CD4-positive, alpha-beta memory T cell (primary cell): Measurements from ENCODE around the gene GLMP. TPM values are rescaled to one million over a fixed set of nuclear protein-coding genes. Genes with fewer than 3 reads are reported as not detected.

Experiments used
- CTCF ChIA-PET: fragments of 350-600 bp; sonication (Branson Sonifier 250); formaldehyde crosslinking; loops from one replicate; lab custom pipeline; 2021; ENCODE audit warnings: inconsistent platforms; ENCODE audit not compliant: partially characterized antibody; lab: Charles Lee
- POLR2A ChIA-PET: fragments of 350-600 bp; sonication (Branson Sonifier 250); formaldehyde crosslinking; loops from one replicate; lab custom pipeline; 2021; ENCODE audit not compliant: partially characterized antibody; lab: Charles Lee
- DNase-seq, 5 donors: peaks; one replicate each; pipeline versions ENCODE4 v3.0.0 to v3.0.0-alpha.2; 2020 to 2022; ENCODE audit warnings: mixed read lengths in 1 of 5
- H3K27ac ChIP-seq: one replicate; pipeline ENCODE4 v1.7.0; 2013; ENCODE audit warnings: low read depth, low read length
- H3K27me3 ChIP-seq: 2 replicates; pipeline ENCODE4 v1.7.0; 2013; ENCODE audit warnings: mild to moderate bottlenecking, low read length, moderate library complexity; ENCODE audit not compliant: insufficient read depth
- H3K36me3 ChIP-seq: 2 replicates; pipeline ENCODE4 v1.7.0; 2013; ENCODE audit warnings: mild to moderate bottlenecking, low read length, moderate library complexity; ENCODE audit not compliant: insufficient read depth
- H3K4me1 ChIP-seq: 2 replicates; pipeline ENCODE4 v1.7.0; 2013; ENCODE audit warnings: mild to moderate bottlenecking, low read length, moderate library complexity; ENCODE audit not compliant: insufficient read depth
- H3K4me3 ChIP-seq, 2 donors: one replicate each; pipeline ENCODE4 v1.7.0; 2013; ENCODE audit warnings: low read length in 2 of 2, mild to moderate bottlenecking in 1 of 2
- H3K9me3 ChIP-seq, 2 donors: one replicate each; pipeline ENCODE4 v1.7.0; 2013; ENCODE audit warnings: low read length in 2 of 2, control low read depth in 1 of 2; ENCODE audit not compliant: control insufficient read depth in 1 of 2
- H3K27ac Mint-ChIP-seq, 7 donors: one replicate each; pipeline ENCODE4 v1.8.0; 2020 to 2021; ENCODE audit warnings: mixed read lengths in 7 of 7, mild to moderate bottlenecking in 6 of 7, inconsistent platforms in 3 of 7, moderate library complexity in 3 of 7
- H3K27me3 Mint-ChIP-seq, 2 donors: one replicate each; pipeline ENCODE4 v1.8.0; 2020 to 2021; ENCODE audit warnings: mixed read lengths in 2 of 2
- H3K36me3 Mint-ChIP-seq, 2 donors: one replicate each; pipeline ENCODE4 v1.8.0; 2020 to 2021; ENCODE audit warnings: mixed read lengths in 2 of 2, inconsistent platforms in 1 of 2, mild to moderate bottlenecking in 1 of 2
- H3K4me1 Mint-ChIP-seq, 4 donors: one replicate each; pipeline ENCODE4 v1.8.0; 2020 to 2021; ENCODE audit warnings: mixed read lengths in 4 of 4, mild to moderate bottlenecking in 1 of 4
- H3K4me3 Mint-ChIP-seq, 8 donors: one replicate each; pipeline ENCODE4 v1.8.0; 2020 to 2021; ENCODE audit warnings: mixed read lengths in 8 of 8, mild to moderate bottlenecking in 7 of 8, moderate library complexity in 6 of 8, inconsistent platforms in 3 of 8
- H3K9me3 Mint-ChIP-seq, 8 donors: one replicate each; pipeline ENCODE4 v1.8.0; 2020 to 2021; ENCODE audit warnings: mixed read lengths in 8 of 8, mild to moderate bottlenecking in 5 of 8, inconsistent platforms in 3 of 8, moderate library complexity in 1 of 8
- intact Hi-C: fragments of 100-400 bp; cut with micrococcal nuclease; formaldehyde crosslinking; loops from one replicate; pipeline ENCODE4 v1.15.1; 2023
- polyA plus RNA-seq, 2 donors: library from polyadenylated mRNA; unstranded; fragments of 300-500 nt; fragmentation: Illumina TruSeq; gene quantifications; one replicate each; pipeline ENCODE4 v1.2.3, GENCODE V29; 2021
- total RNA-seq, 2 experiments: library from RNA; stranded (reverse); gene quantifications; one replicate each; pipeline ENCODE4 v1.2.3, GENCODE V29; 2021

The GLMP gene
- total and polyA plus RNA-seq, 4 experiments from 2014 or later: 21.3 to 28.4 (median 22.8) TPM

DNA sequence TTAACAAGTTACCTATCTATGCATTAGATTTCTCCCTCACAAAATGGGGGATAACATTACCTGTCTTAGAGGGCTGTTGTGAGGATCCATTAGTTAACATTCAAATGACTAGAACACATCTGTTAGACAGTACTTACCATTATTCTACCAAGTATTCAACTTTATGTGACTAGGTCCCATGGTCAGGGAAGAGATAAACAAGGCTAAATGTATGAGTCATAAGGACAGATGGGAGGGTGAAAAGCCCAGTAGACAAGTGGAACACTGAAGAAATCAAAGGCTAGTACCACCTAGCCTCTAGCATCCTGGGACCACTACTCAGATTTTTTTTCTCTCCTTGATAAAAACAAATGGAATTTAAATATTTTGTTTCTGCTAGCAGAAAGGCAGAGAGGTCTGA is 12.6 kb upstream of the GLMP start:
- no peak overlapping the region for H3K4me3 Mint-ChIP-seq
- H3K4me1 ChIP-seq: no peaks in the 10 kb centered on the region
- H3K27ac ChIP-seq: no peak overlapping the region
- H3K36me3 ChIP-seq: peaks cover 46% of the 10 kb centered on the region
- no peaks in the 10 kb centered on the region for H3K27me3 ChIP-seq
- peaks cover 24 to 48% of the 10 kb centered on the region in 2 donors for H3K36me3 Mint-ChIP-seq
- H3K4me3 ChIP-seq: no peak overlapping the region
- ChIA-PET POLR2A (interaction anchor here (1.1 kb wide), 1 partner anchor 12 kb away, joined by 3 read pairs; the partner anchor contains the start of gene GLMP), CTCF (interaction anchor here (1.6 kb wide), 1 partner anchor 11 kb away, joined by 5 read pairs; no protein-coding TSS in a partner anchor)
- H3K9me3 ChIP-seq: no peaks in the 10 kb centered on the region
- no peak for DNase-seq
- no peaks in the 10 kb centered on the region for H3K27me3 Mint-ChIP-seq
- intact Hi-C loops: no loop called here
- no peak overlapping the region for H3K27ac Mint-ChIP-seq
- H3K9me3 Mint-ChIP-seq: no peaks in the 10 kb centered on the region
- H3K4me1 Mint-ChIP-seq: no peaks in the 10 kb centered on the region

DNA sequence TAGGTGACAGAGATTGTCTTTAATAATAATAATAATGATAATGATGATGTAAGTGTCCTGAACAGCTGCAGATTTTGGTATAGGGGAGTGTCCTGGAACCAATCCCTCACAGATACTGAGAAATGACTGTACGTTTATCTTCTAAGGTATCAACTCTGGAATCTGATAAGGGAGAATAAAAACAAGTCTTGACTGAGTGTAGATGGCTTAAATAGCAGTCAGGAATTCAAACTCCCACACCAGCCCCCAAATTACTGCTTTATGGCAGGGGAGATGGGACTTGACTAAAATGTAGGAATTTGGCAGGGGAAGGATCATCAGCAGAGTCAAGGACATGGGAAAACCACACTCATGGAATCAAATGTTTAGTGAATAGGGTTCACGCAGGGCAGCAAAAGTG is 9.7 kb upstream of the GLMP start:
- Mint-ChIP-seq H3K36me3 (peaks cover 16 to 27% of the 10 kb centered on the region in 2 donors), H3K4me3 (no peak overlapping the region), H3K27ac (no peak overlapping the region), H3K27me3 (no peaks in the 10 kb centered on the region), H3K9me3 (no peaks in the 10 kb centered on the region), H3K4me1 (no peaks in the 10 kb centered on the region)
- Histone ChIP-seq H3K9me3 (no peaks in the 10 kb centered on the region), H3K4me3 (no peak overlapping the region), H3K4me1 (no peaks in the 10 kb centered on the region), H3K27me3 (no peaks in the 10 kb centered on the region), H3K27ac (no peak overlapping the region), H3K36me3 (peaks cover 24% of the 10 kb centered on the region)
- intact Hi-C loops: no loop called here
- ChIA-PET CTCF (interaction anchor here (1.3 kb wide), 1 partner anchor 14 kb away, joined by 4 read pairs; no protein-coding TSS in a partner anchor), POLR2A (interaction anchor here (3.1 kb wide), 1 partner anchor 23 kb away, joined by 11 read pairs; the partner anchor contains the start of gene SMG5)
- no peak for DNase-seq

DNA sequence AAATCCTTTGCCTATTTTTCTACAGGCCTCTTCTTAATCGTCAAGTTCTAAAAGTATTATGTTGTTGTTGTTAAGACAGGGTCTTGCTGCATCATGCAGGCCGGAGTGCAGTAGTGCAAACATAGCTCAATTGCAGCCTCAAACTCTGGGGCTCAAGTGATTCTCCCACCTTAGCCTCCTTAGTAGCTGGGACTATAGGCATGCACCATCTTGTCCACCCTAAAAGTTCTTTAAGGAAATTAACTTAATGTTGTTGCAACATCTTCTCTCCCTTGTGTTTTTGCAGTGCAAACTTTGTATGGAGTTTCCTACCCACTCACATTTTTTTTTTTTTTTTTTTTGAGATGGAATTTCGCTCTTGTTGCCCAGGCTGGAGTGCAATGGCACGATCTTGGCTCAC is 7.8 kb upstream of the GLMP start:
- H3K27me3 Mint-ChIP-seq: no peaks in the 10 kb centered on the region
- DNase-seq: no peak
- H3K36me3 ChIP-seq: peaks cover 7% of the 10 kb centered on the region
- ChIA-PET CTCF (interaction anchor here (0.7 to 1.1 kb wide), 2 partner anchors 15 to 17 kb away, joined by 3 to 4 read pairs; no protein-coding TSS in a partner anchor), POLR2A (interaction anchor here (3.1 kb wide), 1 partner anchor 21 kb away, joined by 11 read pairs; the partner anchor contains the start of gene SMG5)
- no peak overlapping the region for H3K27ac Mint-ChIP-seq
- no peak overlapping the region for H3K4me3 Mint-ChIP-seq
- no peaks in the 10 kb centered on the region for H3K27me3 ChIP-seq
- H3K9me3 Mint-ChIP-seq: no peaks in the 10 kb centered on the region
- no peaks in the 10 kb centered on the region for H3K9me3 ChIP-seq
- H3K4me3 ChIP-seq: no peak overlapping the region
- intact Hi-C loops: no loop called here
- no peaks in the 10 kb centered on the region for H3K4me1 Mint-ChIP-seq
- peaks cover 9 to 16% of the 10 kb centered on the region in 2 donors for H3K36me3 Mint-ChIP-seq
- no peak overlapping the region for H3K27ac ChIP-seq
- no peaks in the 10 kb centered on the region for H3K4me1 ChIP-seq

DNA sequence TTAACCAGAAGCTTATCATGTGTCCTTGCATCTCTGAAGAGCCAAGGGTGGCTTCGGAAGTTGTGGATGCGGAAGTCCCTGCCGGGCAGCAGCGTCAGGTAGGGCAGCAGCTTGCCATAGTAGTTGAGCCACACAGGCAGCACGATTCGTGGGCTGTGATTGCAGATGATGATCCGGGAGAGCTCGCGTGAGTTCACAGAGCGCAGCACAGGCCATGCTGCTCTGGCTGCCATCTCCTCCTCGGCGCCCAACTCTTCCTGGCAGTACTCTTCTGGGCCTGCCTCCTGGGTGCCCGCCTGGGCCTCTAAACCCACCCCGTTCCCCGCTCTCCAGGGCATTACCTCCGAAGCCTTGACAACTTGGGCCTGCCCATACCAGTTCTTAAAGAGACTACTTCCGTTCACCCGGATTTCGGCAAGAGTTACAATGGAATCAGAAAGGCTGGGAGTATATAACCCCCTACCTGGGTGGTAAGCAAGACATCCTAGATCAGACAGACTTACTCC is 3.4 kb upstream of the GLMP start, which contains the start of gene VHLL:
Gene VHLL (minus strand): TSS at position 456 of the 506 bp plus-strand sequence. CDS start 118 bp downstream, at position 338.
- CTCF ChIA-PET: no interaction called here
- H3K9me3 ChIP-seq: no peaks in the 10 kb centered on the region
- no peaks in the 10 kb centered on the region for H3K27me3 ChIP-seq
- peak within 1 kb of the TSS in 1 of 7 donors; percentile 30 for H3K27ac Mint-ChIP-seq
- POLR2A ChIA-PET: interaction anchor here (0.9 kb wide), 1 partner anchor 16 kb away, joined by 3 read pairs; the partner anchor contains the start of gene SMG5
- H3K4me3 Mint-ChIP-seq: no peak within 1 kb of the TSS
- no peak for DNase-seq
- no peaks in the 10 kb centered on the region for H3K9me3 Mint-ChIP-seq
- H3K27ac ChIP-seq: no peak within 1 kb of the TSS
- H3K4me3 ChIP-seq: no peak within 1 kb of the TSS
- H3K36me3 Mint-ChIP-seq: peaks cover 0 to 4% of the 10 kb centered on the region in 2 donors
- H3K27me3 Mint-ChIP-seq: no peaks in the 10 kb centered on the region
- H3K4me1 Mint-ChIP-seq: peaks cover 12 to 20% (median 15%) of the 10 kb centered on the region in 4 donors
- intact Hi-C loops: no loop called here
- peaks cover 17% of the 10 kb centered on the region for H3K4me1 ChIP-seq
- no peaks in the 10 kb centered on the region for H3K36me3 ChIP-seq

DNA sequence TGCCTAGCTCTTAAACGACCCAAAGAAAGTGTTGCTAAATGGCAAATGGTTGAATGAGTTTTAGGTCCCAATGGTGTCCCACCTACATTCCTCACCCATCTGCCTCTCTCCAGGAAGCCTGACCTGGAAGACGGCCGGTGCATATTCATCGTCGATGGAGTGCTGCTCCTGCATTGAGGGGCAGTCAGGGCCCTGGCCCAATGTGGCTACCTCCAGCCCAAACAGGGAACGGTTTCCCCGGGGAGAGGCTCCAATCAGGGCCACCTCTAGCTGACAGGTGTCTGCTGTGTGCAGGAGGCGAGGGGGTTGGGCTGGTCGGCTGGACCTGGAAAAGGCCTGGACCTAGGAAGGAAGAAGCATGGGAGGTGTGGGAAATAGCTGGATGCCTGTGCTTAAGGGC is 1.6 kb downstream of the GLMP start:
- Histone ChIP-seq H3K9me3 (no peaks in the 10 kb centered on the region), H3K27me3 (no peaks in the 10 kb centered on the region), H3K27ac (no peak overlapping the region), H3K4me1 (peaks cover 17% of the 10 kb centered on the region), H3K4me3 (no peak overlapping the region), H3K36me3 (peaks cover 4% of the 10 kb centered on the region)
- ChIA-PET POLR2A (interaction anchor here (1.4 to 3.2 kb wide), 2 partner anchors 8 to 11 kb away, joined by 4 to 50 read pairs; partner anchors contain the start of genes SMG5 and TMEM79), CTCF (interaction anchor here (0.9 kb wide), 1 partner anchor 227 kb away, joined by 3 read pairs; no protein-coding TSS in a partner anchor)
- Mint-ChIP-seq H3K27ac (no peak overlapping the region), H3K4me1 (peaks cover 14 to 26% (median 17%) of the 10 kb centered on the region in 4 donors), H3K9me3 (no peaks in the 10 kb centered on the region), H3K27me3 (no peaks in the 10 kb centered on the region), H3K36me3 (peaks cover 9 to 22% of the 10 kb centered on the region in 2 donors), H3K4me3 (peak overlapping the region in 2 of 8 donors; percentile 53 to 90)
- intact Hi-C loops: no loop called here
- DNase-seq: no peak

DNA sequence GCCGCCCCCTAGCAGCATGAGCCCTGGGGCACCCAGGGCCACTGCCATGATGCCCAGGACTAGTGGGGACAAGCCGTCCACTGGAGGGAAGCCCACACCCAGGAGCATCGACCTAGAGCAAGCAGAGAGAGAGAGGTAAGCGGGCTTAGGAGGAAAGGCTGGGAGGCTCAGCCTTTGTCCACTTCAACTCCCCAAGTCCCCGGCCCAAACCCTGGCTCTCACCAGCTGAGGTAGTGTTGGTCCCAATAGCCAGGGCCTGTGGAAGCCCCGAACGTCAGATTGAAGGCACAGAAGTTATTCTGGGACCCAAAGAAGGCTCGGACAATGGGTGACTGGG is 2.4 kb downstream of the GLMP start:
- H3K27me3 Mint-ChIP-seq: no peaks in the 10 kb centered on the region
- peak overlapping the region in 4 of 8 donors; percentile 30 to 54 (median 46) for H3K4me3 Mint-ChIP-seq
- Histone ChIP-seq H3K4me3 (no peak overlapping the region), H3K27me3 (no peaks in the 10 kb centered on the region), H3K36me3 (peaks cover 9% of the 10 kb centered on the region), H3K4me1 (peaks cover 17% of the 10 kb centered on the region), H3K27ac (no peak overlapping the region), H3K9me3 (no peaks in the 10 kb centered on the region)
- intact Hi-C loops: no loop called here
- peak overlapping the region in 2 of 7 donors; percentile 6 to 37 for H3K27ac Mint-ChIP-seq
- DNase-seq: no peak
- peaks cover 14 to 26% (median 17%) of the 10 kb centered on the region in 4 donors for H3K4me1 Mint-ChIP-seq
- CTCF ChIA-PET: interaction anchor here (0.9 kb wide), 1 partner anchor 227 kb away, joined by 3 read pairs; no protein-coding TSS in a partner anchor
- H3K36me3 Mint-ChIP-seq: peaks cover 12 to 27% of the 10 kb centered on the region in 2 donors
- POLR2A ChIA-PET: interaction anchor here (3.2 kb wide), 1 partner anchor 10 kb away, joined by 50 read pairs; the partner anchor contains the start of genes SMG5 and TMEM79
- H3K9me3 Mint-ChIP-seq: no peaks in the 10 kb centered on the region
